ENCODE results near the gene VPS35L.
"Not testable (repeated sequence)": the region's sequence is repeated elsewhere in the genome, so short reads cannot be mapped to it uniquely, and the experiment has no call there.

VPS35L gene

GRCh38 chr16:19715566-19715965 is 160.1 kb downstream of the VPS35L start:
- DNase-seq = no peak

GRCh38 chr16:19716183-19716582 is 160.7 kb downstream of the VPS35L start:
- DNase-seq = no peak

- not testable (repeated sequence) for DNase-seq
Measured at GRCh38 chr16:19716728-19717127, 161.2 kb downstream of the VPS35L start.

GRCh38 chr16:19717314-19717713 is 161.8 kb downstream of the VPS35L start:
- no peak for DNase-seq

GRCh38 chr16:19717741-19718623 is 162.5 kb downstream of the VPS35L start, which contains the start of the genes IQCK and KNOP1:
IQCK (plus strand) TSS chr16:19718271; CDS start chr16:19718307, 36 bp downstream.
KNOP1 (minus strand) TSS chr16:19718227; CDS start chr16:19715035, 3,192 bp downstream.
- peak; percentile 89 for DNase-seq

- peak; percentile 13 for DNase-seq
Measured at GRCh38 chr16:19718624-19718965, 163.1 kb downstream of the VPS35L start.

GRCh38 chr16:19722269-19722952 is 166.9 kb downstream of the VPS35L start:
- no peak for DNase-seq

GRCh38 chr16:19722981-19723380 is 167.5 kb downstream of the VPS35L start:
- no peak for DNase-seq

GRCh38 chr16:19728636-19728965 is 173.1 kb downstream of the VPS35L start:
- DNase-seq = no peak

- no peak for DNase-seq
Measured at GRCh38 chr16:19733551-19733950, 178.0 kb downstream of the VPS35L start.

GRCh38 chr16:19735074-19735867 is 179.8 kb downstream of the VPS35L start:
- no peak for DNase-seq

- no peak for DNase-seq
Measured at GRCh38 chr16:19737306-19738038, 182.0 kb downstream of the VPS35L start.

GRCh38 chr16:19741354-19741753 is 185.9 kb downstream of the VPS35L start:
- DNase-seq = no peak

- no peak for DNase-seq
Measured at GRCh38 chr16:19743816-19744159, 188.3 kb downstream of the VPS35L start.

- no peak for DNase-seq
Measured at GRCh38 chr16:19744670-19745069, 189.2 kb downstream of the VPS35L start.

GRCh38 chr16:19745286-19746010 is 189.9 kb downstream of the VPS35L start:
- DNase-seq = no peak

GRCh38 chr16:19746561-19746960 is 191.1 kb downstream of the VPS35L start:
- no peak for DNase-seq

GRCh38 chr16:19748389-19749168 is 193.1 kb downstream of the VPS35L start:
- no peak for DNase-seq

- DNase-seq = no peak
Measured at GRCh38 chr16:19749571-19750080, 194.1 kb downstream of the VPS35L start.
